CD1c-positive myeloid dendritic cell (primary cell): ENCODE measurements around the gene RFX4.
"Not testable (repeated sequence)": the region's sequence is repeated elsewhere in the genome, so short reads cannot be mapped to it uniquely, and the experiment has no call there.

Experiments
- DNase-seq: peaks from one replicate; pipeline ENCODE4 v3.0.0-alpha.2; 2016; ENCODE audit errors: extremely low spot score

The RFX4 gene

DNA sequence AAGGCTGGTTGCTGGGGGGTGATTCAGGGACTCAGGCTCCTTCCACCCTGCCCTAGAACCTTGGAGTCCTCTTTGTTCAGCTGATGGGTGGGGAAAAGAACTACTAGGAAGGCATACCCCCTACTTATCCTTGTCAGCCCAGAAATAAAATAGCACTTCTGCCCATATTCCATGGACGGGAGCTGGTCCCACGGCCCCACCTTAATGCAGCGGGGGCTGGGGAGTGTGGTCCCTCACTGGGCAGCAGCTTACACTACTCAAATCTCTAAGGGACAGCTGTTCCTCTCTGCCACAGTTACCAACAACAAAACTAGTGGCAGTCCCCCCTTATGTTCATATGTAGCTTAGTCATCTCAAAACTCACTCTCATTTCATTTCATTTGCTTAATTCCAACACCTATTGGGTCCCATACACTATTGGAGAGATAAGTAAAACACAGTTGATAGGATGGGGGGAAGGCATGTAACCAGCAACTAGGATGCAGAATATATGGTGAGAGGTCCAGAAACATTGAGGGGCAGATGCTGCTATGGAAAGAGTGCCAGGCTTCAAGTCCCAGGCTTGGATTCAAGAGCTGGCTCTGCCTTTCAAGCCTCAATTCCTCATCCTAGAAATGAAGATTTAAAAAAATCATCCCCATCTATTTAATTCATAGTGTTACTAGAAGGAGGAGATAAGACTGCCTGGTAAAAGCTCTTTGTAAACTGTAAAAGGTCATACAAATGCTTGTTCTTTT, 107.9 kb downstream of the RFX4 start:
- DNase-seq, result no peak

DNA sequence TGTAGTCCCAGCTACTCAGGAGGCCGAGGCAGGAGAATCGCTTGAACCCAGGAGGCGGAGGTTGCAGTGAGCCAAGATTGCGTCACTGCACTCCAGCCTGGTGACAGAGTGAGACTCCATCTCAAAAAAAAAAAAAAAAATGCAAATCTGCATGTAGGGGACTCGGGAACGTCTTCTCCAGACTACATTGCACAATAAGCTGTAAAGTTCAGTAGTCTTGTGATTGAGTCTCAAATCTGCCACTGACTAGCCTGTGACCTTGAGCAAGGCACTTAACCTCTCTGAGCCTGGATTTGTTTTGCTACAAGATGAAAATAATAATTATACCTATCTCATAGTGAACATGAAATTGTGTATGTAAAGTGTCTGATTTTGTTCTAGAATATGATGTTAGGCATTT, 109.2 kb downstream of the RFX4 start:
- not testable (repeated sequence) for DNase-seq

DNA sequence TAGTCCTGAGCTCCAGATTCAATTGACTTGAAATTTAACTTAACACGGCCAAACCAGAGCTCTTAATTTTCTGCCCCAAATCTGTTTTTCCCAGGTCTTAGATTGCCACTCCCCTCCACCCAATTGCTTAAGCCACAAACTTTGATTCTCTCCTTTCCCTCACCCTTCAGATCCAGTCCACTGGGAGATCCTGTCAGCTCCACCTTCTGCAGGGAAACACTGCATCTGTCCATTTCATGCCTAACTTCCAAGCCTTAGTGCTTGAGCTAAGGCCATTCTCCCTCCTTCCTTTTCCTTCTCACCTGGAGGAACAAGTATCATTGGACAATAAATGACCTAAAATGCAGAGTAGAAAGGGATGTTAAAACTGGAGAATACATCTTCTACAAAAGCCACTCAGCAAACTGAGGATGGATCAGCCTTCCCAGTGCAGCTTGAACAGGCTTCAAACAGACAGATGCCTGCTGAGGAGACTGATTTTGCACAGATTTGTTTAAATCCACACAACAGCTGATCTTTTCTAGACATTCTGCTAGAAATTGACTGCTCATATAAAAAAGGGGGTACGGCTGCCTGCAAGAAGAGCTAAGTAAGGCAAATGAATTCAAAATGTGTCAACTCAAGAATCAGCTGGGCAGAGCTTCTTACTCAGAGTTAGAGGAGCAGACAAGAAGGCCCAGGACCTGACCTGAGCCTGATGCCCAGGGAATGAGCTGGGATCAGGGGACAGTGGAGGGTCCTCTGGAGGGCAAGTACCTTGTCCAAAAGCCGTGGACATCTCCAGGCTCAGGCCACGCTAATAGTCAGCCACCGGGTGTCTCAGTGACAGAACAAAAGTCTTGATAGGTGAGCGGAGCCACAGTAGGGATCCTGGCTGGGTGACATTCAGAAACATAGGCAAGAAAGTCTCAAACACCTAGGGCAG, 110.4 kb downstream of the RFX4 start:
- DNase-seq, result no peak

DNA sequence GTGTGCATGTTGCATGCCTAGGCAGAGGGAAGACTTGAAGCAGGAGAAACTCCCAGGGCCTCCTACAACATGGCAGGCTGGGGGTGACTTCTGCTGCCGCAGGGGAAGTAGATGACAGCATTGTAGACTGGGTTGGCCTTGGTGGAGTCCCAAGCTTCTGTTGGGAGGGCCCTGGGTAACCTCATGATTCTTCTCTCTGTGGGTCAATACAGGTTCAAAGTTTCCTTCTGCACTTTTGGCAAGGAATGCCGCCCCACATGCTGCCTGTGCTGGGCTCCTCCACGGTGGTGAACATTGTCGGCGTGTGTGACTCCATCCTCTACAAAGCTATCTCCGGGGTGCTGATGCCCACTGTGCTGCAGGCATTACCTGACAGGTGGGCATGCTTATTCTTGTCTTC, 113.3 kb downstream of the RFX4 start:
- DNase-seq, result no peak

GRCh38 chr12:106696681-106697417, 114.0 kb downstream of the RFX4 start:
- no peak for DNase-seq

GRCh38 chr12:106704081-106704480, 121.3 kb downstream of the RFX4 start:
- no peak for DNase-seq

- no peak for DNase-seq
Measured at GRCh38 chr12:106705971-106706370, 123.2 kb downstream of the RFX4 start.

- DNase-seq, result no peak
Measured at GRCh38 chr12:106709068-106709511, 126.3 kb downstream of the RFX4 start.

DNA sequence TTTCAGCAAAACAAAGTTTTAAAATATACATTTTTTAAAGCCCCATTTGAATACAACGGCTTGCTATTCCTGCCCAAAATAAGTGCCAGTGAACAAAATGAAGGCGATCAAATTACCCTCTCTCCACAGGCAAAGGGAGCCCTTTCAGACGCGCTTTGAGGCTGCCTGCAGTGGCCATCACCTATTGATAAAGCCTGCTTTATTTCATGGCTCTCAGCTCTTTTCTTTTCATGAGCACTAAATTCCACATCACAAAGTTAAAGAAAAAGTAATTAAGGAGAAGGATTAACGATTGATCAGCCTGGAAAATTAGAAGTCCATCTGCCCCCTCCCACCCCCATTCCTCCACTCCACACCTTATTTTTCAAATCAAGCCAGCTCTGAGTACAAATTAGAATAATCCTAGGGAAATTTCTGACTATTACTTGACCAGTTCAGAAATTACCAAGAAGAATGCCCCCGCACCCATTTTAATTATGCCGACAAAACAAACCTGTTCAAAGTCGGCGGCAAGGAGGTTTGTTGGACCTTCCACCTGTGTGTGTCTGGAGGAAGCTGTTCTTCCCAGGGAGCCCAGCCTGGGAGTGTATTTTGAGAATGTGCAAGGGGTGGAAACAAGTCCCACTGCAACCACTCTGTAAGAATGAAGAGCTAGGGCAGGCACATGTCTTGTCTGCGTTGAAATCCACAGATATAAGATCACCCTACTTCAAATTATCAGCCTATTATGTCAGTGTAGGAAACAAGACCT, 127.5 kb downstream of the RFX4 start:
- DNase-seq, result no peak

- DNase-seq, result no peak
Measured at GRCh38 chr12:106711316-106711715, 128.5 kb downstream of the RFX4 start.

- DNase-seq, result no peak
Measured at GRCh38 chr12:106712768-106713167, 130.0 kb downstream of the RFX4 start.

GRCh38 chr12:106714926-106715325, 132.1 kb downstream of the RFX4 start:
- no peak for DNase-seq

- DNase-seq, result no peak
Measured at GRCh38 chr12:106715582-106715981, 132.8 kb downstream of the RFX4 start.

DNA sequence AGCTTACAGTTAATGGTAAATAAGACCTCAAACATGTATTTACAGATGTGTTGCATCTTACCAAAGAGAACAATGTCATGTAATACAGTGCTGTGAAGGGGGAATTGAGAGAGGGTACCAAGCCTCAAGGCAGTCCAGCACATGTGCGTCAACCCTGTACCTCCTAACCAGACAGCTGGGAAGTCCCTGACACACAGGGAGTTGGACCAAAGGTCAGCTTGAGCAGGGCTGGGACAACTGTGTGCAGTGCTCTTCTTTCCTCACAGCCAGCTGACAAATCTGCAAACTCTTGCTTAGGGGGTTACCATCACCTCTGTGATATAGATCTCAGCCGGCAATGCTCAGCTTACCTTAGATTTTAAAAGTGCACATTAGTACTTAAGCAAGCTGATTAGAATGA, 134.9 kb downstream of the RFX4 start:
- DNase-seq, result no peak

- DNase-seq, result no peak
Measured at GRCh38 chr12:106719879-106720278, 137.1 kb downstream of the RFX4 start.

DNA sequence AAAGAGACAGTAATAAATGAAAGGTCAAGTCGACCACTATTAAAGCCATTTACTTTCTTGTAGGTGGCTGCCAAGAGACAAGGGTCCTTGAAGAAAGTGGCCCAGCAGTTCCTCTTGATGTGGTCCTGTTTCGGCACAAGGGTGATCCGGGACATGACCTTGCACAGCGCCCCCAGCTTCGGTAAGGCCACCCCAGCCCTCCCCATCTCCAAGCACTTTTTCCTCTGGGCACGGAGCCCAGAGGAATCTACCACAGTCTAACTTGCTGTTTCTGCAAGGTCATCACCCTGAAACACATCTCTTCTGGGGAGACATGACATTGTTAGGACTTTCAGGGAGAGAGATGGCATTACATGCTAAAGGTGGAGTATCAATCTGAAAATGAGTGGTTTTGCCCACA, 137.9 kb downstream of the RFX4 start:
- no peak for DNase-seq

- no peak for DNase-seq
Measured at GRCh38 chr12:106721915-106722314, 139.1 kb downstream of the RFX4 start.

- no peak for DNase-seq
Measured at GRCh38 chr12:106722837-106723236, 140.0 kb downstream of the RFX4 start.

DNA sequence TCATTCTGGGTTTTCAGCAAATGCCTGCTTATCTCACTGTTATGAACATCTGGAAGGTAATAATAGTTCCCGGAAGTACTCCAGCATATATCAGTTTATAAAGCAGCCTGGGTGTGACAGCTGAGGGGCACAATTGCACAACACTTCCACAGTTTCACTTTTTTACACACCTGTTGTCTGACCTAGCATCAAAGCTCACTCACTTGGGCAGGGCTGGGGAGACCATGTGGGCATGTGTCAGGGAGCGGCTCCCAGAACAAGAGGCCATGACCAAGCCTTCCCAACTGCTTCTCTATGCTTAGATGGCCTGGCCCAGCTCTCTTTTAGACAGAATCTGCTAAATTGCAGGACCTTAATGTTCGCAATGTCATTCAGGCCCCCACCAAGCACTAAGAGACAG, 140.6 kb downstream of the RFX4 start:
- DNase-seq, result no peak

GRCh38 chr12:106724116-106724515, 141.3 kb downstream of the RFX4 start:
- no peak for DNase-seq

DNA sequence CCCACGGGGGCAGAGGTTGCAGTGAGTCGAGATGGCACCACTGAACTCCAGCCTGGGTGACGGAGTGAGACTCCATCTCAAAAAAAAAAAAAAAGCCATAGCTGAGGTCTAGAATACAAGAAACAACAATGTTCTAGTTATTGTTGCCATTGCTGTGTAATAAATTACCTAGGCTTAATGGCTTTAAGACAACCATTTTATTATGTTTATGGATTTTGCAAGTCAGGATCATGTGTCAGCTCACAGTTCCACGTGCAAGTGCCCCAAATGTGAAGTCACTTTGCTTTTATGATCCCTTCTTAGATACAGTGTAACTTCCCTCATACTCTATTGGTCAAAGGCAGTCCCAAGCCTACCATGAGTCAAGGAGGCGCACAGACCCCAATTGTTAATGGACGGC, 142.1 kb downstream of the RFX4 start:
- DNase-seq, result no peak
